Stimulated activated CD8-positive, alpha-beta memory T cell treated with anti-CD3 and anti-CD28 coated beads, Interleukin-4, amount 100 ng/mL, for 48 hours (primary cell): ENCODE results near the gene FAM174C.
"Not testable (repeated sequence)": the region's sequence is repeated elsewhere in the genome, so short reads cannot be mapped to it uniquely, and the experiment has no call there.

Source experiments
- DNase-seq: peaks from one replicate; pipeline ENCODE4 v3.0.0-alpha.2; 2020

The FAM174C gene

DNA sequence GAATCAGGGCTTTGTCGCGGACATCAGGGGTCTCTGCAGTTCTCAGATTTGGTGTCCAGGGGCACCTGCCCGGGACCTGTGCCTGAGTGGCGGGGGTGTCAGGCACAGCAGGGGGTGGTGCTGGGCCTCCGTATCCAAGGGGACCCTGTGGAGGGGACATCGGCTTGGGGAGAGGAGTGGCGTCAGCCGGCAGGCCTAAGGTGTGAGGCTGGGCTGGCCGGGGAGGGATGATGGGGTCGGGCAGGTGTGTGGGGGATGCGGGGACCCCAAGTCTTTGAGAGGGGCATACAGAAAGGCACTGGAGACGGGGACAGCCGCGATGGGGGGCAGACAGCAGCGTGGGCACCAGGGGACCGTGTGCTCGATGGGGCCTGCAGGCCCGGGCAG is 12.9 kb downstream of the FAM174C start:
- no peak for DNase-seq

DNA sequence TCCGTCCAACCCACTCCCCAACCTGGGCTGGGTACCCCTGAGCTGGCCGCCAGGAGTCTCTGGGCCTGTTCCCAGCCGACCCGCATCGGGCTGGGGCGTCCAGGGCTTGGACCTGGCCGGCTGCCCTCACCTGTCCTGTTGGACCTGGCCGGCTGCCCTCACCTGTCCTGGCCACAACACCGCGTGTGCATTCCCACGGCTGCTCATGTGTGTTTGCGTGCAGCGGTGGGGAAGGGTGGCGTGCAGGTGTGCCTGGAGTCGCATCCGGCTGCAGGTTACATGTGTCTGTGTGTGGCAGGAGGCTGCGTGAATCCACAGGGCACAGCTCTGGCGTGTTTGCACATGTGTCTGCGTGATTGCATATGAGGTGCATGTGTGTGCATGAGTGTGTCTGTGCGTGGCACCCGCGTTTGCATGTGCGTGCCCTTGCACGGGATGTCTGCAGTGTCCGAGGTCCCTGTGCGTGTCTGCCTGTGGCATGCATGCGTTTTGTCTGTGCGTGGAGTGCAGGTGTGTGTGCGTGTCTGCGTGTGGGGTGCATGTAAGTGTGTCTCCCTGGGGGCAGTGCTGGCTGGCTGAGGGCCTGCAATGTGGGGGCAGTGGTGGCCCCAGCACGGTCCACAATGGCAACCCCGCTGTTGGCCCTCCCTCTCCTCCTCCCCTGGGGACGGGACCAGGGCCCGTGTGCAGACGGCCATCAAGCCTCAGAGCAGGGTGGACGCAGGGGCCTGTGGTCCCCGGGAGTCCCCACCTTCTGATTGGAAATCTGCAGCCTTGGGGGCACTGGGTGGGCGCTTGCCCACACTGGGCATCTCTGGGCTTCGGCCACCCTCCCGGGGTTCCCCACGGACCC is 13.7 kb downstream of the FAM174C start:
- DNase-seq: no peak

DNA sequence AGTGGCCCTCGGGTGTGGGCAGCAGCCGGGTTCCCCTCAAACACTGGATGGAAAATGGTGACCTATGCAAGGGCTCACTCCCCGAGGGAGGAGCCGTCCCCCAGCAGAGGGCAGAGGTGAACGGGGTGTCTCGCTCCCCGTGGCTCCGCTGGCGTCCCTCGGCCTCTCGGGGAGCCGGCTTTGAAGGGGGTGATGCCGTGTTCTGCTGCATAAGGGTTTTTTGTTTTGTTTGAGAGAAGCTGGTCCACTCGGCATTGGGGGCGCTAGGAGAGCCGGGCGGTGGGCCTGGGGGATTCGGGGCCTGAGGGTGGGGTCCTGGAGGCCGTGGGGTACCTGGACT is 14.3 kb downstream of the FAM174C start:
- DNase-seq: no peak

DNA sequence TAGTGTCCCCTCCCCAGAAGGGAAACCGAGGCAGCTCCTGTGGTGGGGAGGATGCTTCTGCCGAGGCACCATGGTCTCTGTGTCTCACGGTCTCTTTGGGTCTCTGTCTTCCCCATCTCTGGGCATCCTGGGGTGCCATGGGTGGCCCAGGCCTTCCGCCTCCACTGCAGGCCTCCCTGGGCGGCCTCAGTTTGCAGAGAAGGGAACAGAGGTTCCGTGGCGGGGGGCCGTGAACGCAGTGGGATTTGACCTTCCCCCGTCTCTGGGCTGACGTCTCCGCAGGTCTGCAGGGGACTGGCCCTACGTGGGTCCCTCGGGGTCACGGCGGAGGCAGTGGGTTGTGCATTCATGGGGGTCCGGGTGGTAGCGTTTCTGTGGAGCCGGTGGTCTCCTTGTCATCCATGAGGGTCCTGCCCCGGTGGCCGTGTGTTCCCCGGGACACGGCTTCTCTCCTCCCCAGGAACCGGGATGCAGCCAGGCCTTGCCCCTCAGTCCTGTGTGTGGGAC is 14.9 kb downstream of the FAM174C start:
- no peak for DNase-seq

DNA sequence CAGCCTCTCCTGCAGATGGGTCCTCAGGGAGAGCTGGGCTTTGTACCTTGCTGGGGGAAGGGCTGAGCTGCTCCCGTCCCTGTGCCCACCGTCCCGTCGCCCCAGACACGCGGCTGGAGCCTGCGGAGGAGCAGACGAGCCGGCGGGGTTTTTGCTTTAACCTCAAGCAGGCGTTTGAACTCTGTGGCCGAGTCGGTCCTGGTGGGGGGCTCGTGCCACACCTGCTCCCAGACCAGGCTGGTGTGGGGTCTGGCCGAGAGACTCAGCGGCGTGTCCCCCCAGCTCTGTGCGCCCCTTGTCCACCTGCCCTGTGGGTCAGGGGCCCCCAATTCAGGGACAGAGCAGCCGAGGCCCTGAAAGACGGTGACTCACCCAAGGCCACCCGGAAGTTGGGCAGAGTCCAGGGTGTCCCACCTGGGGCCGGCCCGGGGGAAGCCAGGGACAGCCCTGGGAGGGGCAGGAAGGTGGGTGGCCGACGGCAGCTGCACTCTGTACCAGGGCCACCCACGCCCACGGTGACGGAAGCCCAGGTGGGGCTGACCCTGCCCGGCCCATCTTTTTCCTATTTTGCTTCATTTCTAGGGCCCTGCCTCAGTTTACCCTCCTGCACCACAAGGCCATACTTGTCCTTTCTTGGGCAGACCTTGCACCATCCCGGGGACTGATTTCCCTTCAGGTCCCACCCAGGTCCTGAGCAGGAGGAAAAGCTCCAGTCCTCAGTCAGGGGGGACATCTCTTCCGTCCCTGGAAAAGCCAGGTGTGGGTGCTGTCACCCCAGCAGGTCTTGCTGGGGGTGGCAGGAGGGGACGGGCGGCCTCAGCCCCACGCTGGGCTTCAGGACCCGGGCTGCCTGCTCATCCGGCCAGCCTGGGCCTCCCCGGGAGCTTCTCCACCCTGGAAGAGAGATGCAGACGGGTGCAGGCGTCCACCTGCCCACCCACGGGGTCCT is 15.6 kb downstream of the FAM174C start:
- DNase-seq: no peak

DNA sequence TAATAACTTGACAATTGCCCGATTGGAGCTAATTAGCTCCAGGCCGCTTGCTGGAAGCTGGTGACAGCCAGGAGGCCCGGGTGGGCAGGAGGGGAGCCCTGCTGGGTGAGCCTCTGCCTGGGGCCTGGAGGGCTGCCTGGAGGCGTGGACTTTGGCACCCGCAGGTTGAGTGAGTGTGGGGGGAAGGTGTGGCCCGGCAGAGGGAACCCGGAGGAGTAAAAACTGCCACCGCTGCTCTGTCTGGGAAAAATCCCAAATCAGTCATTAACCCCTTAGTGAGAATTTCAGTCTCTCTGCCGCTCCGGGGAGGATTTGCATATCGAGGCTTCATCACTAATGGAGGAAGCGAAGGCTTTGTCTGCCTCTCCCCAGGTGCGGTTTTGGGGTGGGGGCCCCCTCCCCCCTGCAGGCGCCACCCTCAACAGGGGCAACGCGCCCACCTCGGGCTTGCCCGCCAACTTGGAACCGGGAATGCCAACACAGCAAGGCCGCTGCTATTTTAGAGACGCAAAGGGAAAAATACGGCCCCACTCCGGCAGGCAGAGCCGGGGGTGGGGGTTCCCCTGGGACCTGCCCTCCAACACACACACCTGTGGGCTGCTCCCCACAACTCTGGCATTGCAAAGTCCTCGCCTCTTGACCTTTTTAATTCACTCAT is 16.6 kb downstream of the FAM174C start:
- DNase-seq: no peak

DNA sequence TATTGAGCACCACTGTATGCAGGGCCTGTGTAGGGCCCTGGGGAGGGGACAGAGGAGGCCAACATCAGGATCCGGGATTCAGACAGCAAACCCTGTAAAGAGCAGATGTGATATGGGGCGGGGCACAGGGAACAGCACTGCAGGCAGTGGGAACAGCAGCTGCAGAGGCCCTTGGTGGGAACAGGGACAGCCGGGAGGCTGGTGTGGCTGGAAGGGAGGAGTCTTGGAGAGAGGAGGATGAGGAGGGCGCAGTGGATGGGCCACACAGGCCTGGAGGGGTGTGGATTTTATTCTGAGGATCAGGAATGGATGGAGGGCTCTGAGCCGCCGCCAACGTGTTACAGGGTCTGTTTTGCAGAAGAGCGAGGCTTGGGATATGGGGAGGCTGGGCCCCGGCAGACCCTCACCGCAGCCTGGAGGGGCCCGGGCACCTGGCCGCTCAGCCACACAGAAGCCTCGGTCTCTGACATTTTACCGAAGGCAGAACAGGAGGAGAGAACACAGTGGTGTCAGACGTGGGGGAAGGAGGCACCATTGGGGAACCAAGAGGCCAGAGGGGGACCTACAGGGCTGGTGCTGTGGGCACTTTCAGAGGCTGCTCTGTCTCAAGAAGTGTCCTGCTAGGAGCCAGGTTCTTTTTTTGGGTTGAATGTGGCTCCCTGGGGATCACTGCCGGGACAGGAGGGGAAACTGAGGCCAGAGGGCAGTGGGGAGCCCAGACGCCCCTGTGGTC is 17.3 kb downstream of the FAM174C start:
- DNase-seq: no peak

DNA sequence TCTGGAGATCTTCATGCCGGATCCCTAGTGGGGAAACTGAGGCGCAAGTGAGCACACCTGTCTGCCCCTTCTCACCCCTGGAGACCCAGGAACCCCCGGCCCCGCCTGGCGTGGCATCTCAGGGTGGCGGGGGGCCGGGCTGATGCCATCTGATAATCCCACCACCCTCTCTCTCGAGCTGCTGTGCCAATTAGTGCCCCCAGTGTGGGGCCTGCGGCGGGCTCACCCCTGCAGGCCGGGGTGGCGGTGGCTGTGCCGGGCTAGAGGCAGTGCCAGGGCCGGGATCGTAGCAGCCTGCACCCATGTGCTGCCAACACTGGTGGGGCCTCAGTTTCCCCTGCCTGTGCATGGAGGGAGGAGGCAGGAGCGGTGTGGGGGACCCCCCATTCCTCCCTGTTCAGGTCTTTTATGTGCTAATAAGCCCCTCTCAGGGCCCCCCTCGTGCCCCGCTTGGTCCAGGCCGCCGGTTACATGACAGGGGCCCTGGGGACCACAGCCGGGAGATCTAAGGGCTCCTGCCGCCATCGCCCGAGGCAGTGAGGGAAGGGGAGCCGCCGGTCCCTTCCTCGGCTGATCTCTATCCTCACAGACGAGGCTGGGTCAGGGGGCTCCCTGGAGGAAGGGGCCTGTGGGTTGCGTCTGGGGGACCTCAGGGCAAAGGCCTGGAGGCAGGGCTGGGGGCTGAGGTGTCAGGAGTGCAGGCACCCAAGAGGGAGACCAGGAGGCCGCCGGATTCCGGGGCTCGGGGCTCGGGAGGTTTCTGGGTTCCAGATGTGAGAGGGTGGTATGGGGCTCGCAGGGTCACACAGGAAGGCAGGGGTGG is 18.7 kb downstream of the FAM174C start:
- no peak for DNase-seq

DNA sequence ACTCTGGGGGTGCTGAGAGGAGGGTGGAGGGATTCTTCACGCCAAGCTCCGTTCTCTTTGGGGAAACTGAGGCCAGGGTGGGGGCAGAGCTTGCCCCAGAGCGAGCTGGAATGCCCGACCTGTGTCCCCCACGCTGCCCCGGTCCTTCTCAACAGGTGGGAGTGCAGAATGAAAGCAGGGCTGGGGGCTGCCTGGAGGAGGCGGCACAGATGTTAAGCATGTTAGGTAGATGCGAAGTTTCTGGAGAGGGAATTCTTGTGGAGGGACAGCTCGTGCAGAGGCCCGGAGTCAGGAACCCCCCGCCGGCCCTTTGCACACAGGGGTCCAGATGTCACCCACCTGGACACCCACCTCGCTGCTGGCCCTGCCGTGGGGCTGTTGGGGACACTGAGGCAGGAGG is 19.4 kb downstream of the FAM174C start:
- no peak for DNase-seq

DNA sequence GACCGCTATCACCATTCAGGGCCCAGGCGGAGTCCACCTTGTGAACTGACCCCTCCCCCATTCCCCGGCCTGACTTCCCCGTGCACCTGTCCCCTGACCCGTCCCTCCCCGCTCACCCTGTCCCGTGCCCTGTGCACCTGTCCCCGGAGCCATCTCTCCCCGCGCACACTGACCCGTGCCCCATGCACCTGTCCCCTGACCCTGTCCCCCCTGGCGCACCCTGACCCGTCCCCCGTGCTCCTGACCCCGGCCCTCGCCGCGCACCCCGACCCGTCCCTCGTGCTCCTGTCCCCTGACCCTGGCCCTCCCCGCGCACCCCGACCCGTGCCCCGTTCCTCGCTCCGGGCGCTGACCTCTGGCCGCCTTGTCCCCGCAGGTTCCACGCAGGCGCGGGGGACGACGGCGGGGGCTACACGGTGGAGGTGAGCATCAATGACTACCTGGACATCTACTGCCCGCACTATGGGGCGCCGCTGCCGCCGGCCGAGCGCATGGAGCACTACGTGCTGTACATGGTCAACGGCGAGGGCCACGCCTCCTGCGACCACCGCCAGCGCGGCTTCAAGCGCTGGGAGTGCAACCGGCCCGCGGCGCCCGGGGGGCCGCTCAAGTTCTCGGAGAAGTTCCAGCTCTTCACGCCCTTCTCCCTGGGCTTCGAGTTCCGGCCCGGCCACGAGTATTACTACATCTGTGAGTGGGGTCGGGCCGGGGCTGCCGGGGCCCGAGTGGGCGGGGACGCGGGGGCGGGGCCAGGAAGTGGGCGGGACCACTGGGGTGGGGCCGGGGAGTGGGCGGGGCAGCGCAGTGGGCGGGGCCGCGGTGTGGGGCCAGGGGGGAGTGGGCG is 20.1 kb downstream of the FAM174C start:
- peak; percentile 74 for DNase-seq

DNA sequence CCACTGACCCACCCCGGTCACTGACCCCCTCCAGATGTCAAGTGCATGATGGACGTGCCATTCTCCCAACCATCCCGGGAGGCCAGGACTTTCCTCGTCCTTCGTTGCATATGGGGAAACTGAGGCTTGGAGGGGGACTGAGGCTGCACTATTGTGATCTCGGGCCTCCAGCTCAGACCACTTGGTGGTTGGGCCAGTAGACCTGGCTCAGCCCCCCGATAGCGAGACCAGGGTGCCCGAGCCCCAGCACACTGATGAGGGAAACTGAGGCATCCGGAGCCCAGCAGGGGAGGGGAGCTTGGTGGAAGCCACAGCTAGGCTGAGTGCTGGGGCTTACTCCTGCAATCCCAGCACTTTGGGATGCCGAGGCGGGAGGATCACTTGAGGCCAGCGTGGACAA is 20.7 kb downstream of the FAM174C start:
- DNase-seq: no peak

DNA sequence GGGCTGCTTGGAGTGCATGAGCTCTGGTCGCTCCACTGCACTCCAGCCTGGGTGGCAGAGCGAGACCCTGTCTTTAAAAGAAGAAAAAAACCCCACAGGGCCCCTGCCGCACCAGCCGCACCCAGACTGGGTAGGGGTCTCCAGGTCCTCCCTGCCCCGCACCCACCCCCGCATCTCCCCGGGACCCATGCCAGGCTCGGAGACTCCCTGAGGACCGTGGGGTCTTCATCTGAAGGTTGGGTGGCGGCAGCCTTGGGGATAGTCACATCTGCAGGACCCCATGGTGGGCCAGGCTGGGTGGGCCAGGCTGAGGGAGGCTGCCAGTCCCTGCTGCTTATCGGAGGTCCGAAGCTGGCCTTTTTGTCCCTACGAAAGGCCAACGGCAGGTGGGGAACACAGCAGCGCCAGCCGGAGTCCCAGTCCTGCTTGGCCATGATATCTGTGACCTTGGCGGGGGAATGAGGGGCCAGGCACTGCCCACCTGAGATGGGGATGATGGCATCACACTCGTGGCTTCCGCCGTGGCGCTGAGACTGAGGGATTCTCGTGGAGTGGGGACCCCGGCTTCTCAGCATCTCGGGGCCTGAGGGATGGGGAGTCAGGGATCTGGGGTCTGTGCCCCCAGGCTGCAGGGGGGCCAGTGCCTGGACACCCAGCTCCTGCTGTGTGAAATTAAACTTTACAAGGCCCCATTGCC is 21.4 kb downstream of the FAM174C start:
- DNase-seq: no peak

DNA sequence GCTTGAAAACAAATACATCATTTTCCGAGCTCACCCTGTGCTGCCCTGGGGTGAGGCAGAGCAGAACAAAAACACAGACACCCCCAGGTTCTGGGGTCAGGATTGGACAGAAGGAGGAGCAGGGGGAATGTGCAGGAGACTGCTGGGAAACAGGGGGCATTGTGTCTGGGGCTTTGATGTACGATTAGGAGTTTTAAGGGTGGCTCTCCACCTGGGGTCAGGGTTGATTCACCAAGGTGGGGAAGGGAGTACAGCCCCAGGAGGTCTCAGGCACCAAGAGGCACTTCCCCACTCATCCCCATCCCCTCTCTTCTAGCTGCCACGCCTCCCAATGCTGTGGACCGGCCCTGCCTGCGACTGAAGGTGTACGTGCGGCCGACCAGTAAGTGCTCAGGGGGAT is 22.9 kb downstream of the FAM174C start:
- no peak for DNase-seq

DNA sequence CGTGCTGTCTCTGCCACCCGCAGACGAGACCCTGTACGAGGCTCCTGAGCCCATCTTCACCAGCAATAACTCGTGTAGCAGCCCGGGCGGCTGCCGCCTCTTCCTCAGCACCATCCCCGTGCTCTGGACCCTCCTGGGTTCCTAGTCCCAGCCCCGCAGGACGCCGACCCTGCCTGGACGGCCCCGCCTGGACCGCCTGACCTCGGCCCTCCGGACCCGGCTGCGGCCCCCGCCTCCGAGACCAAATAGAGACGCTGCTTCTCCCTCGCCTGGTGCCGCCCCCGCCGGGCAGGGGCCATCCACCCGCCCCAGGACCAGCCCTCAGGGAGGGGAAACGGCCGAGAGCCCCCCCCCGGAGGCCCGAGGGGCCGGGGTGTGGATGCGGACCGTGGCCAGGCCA is 24.5 kb downstream of the FAM174C start:
- no peak for DNase-seq

DNA sequence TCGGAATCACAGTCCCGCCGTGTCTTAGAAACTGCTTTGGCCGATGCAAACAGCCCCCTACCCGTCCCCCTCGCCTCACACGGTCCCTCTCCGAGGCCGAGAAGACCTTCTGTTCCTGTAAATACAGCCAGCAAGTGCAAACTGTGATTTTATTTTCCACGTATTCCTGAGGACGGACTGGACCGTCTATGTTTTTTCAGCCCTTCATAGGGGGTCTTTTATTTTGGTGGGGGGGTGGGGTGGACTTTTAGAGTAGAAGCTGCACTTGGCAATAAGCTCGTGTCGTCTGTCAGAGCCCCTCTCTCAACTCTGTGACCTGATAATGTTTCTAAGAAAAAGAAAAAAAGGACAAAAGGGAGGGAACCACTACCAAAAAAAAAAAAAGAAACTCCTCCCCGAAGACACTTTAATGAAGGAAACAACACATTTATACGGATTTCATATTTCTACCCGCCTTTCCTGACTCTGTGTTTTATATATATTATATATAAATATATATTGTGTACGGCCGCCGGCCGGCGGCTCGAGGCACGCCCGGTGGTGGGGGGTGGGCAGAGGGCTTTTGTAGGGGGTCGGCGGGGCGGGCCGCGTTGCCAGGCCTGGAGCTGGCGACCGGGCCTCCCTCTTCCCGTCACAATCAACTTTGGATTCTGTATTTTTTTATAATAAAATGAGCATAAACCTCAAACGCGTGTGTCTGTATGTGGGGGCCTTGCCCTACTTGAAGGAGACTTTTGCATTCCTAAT is 25.6 kb downstream of the FAM174C start:
- DNase-seq: no peak

DNA sequence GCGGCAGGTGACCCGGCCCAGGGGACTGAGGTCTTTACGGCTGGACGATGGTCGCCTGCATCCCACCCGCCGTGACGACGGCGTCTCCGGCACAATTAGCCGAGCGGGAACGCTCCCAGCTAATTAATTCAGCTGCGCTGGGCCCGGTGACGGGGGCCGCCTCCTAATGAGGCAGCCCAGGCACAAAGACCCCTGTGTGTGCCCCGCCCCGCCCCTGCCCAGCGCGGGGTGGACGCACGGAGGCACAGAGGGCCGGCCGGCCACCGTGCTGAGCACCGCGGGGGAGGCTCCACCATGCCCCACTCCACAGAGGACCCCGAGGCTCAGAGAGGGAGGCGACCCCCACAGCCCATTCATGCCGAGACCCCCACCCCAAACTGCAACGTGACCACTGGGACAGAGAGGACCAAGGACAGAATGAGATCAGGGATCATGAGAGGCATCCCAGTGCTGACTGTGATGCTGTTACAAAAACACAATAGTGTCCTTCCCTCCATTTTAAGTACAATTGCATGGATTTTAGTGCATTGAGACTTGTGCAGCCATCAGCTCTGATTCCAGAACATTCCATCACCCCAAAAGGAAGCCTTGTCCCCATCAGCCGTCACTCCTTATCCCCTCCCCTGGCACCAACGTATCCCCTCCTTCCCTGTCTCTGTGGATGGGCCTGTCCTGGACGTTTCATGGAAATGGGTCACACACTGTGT is 27.4 kb downstream of the FAM174C start:
- DNase-seq: no peak

DNA sequence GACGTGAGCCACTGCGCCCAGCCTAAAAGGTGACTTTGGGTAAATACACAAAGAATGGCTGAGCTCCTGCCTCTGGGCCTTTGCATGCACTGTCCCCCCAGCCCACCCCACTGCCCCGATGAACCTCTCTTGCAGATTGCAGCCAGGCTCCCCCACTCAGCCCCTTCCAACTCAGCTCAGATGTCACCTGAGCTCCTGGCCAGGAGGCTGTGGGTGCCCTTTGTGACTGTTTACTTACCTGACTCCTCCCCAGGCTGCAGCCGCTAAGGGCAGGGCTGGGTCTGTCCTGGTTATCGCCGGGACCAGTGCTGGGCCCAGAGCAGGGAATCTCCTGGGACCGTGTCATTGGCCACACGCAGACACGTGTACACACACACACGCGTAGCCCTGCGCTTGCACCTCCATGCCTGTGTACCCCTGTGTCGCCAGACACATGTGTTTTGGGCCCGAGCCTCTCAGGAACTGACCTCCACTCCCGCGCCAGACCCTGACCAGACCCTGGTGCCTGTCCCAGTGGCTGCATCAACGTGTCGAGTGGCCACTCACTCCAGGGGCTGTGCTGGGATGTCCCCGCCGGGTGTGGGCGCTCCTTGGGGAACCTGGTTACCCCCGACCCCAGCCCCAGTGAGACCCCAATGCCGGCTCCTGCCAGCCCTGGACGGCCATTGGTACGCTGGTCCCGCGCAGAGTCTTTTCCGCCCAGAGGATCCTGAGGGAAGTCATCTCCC is 29.0 kb downstream of the FAM174C start:
- DNase-seq: no peak

DNA sequence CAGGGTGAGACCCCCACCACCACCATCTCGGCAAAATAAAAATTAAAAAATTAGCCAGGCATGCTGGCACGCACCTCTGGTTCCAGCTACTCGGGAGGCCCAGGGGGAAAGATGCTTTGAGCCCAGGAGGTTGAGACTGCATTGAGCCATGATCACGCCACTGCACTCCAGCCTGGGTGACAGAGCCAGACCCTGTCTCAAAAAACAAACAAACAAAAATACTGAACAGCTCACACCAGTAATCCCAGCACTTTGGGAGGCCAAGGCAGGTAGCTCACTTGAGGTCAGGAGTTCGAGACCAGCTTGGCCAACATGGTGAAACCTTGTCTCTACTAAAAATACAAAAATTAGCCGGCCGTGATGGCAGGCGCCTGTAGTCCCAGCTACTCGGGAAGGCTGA is 30.0 kb downstream of the FAM174C start:
- not testable (repeated sequence) for DNase-seq
